Measurements from ENCODE around the gene EIF3F.

The EIF3F gene

DNA sequence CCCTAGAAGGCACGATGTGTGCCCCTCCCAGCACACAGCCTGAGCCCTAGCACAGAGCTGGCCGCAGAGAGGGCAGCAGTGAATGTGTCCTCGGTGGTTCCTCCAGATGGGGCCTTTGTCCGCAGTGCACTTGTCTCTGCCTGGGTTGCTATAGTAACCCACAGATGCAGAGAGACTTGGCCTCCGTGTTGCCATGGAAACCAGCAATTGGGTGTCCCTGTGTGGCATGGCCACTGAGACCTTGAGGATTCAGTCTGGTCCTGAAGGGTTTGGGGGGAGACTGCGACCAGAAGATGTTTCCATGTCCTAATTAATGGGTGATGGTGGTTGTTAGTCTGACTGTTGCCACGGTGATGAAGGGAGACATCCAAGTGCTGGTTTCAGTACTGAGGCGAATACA lies 51.3 kb downstream of the EIF3F start:
- Histone ChIP-seq H3K36me3 (ENCODE audit: control insufficient read depth, insufficient read depth, low read length) (no peaks in the 10 kb centered on the region), H3K27ac (ENCODE audit: low read depth, low read length) (no peak overlapping the region), H3K79me2 (ENCODE audit: control insufficient read depth, insufficient read depth, low read length) (no peaks in the 10 kb centered on the region), H3K4me2 (ENCODE audit: low read length) (no peak overlapping the region), H2AK5ac (ENCODE audit: low read length) (no peak overlapping the region), H3K18ac (ENCODE audit: low read length) (no peak overlapping the region), H3K4me1 (ENCODE audit: control insufficient read depth, low read depth, low read length) (no peaks in the 10 kb centered on the region), H2BK5ac (ENCODE audit: low read length) (no peak overlapping the region), H3K79me1 (ENCODE audit: low read length) (no peaks in the 10 kb centered on the region), H3K9ac (ENCODE audit: low read length) (no peak overlapping the region), H3K4me3 (ENCODE audit: low read length) (no peak overlapping the region), H4K8ac (ENCODE audit: low read depth, low read length) (no peak overlapping the region), H3K23ac (ENCODE audit: low read length) (no peak overlapping the region), H3K4ac (ENCODE audit: low read depth, low read length) (no peak overlapping the region), H4K5ac (ENCODE audit: low read length) (no peak overlapping the region), H3K27me3 (ENCODE audit: insufficient read depth, low read length, poor library complexity) (no peaks in the 10 kb centered on the region), H2BK120ac (ENCODE audit: low read depth, low read length) (no peak overlapping the region), H3K56ac (ENCODE audit: low read length) (no peak overlapping the region), H2BK15ac (replicated peaks; ENCODE audit: low read depth) (no peak overlapping the region)
- DNase-seq, result peak; percentile 66
- WGBS (ENCODE audit: extremely low coverage, insufficient coverage, low lambda C conversion rate), result no CpG with 5 or more reads among the region's 8 CpGs

DNA sequence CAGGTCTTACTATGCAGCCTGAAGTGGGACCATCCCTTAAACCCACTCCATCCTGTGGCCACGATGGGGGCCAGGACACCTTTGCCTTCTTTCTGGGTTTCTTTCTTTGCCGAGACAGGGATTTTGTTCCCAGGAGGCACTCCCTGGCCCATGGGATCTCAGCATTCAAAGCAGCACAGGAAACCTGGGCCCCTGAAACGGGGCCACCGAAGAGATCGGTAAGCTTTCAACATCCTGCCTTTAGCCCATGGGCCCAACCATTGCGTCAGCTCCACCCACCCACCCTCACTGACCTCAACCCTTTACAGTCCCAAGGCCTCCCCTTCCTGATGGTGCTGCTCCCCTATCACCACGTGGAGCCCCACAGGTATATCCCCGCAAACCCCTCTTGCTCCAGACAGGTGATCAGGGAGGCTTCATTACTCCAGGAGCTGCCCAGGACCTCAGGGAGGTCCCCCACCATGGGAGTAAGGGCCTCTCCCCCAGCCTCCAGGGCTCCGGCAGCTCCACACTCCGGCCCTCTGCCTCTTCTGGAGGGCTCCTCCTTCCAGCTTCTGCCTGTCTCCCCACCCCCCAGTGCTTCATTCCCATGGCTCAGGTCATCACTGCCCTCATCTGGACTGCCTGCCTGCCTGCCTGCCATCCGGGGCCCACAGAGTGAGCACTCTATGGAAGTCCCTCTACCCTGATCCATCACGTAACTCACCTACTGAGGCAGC lies 51.8 kb downstream of the EIF3F start:
- H3K27me3 ChIP-seq (ENCODE audit: insufficient read depth, low read length, poor library complexity), result no peaks in the 10 kb centered on the region
- no peak overlapping the region for H2BK15ac ChIP-seq (replicated peaks; ENCODE audit: low read depth)
- H3K4me1 ChIP-seq (ENCODE audit: control insufficient read depth, low read depth, low read length), result no peaks in the 10 kb centered on the region
- H3K4me2 ChIP-seq (ENCODE audit: low read length), result no peak overlapping the region
- H3K56ac ChIP-seq (ENCODE audit: low read length), result no peak overlapping the region
- H3K18ac ChIP-seq (ENCODE audit: low read length), result no peak overlapping the region
- H4K8ac ChIP-seq (ENCODE audit: low read depth, low read length), result no peak overlapping the region
- H3K4ac ChIP-seq (ENCODE audit: low read depth, low read length), result no peak overlapping the region
- H3K23ac ChIP-seq (ENCODE audit: low read length), result no peak overlapping the region
- H3K79me2 ChIP-seq (ENCODE audit: control insufficient read depth, insufficient read depth, low read length), result no peaks in the 10 kb centered on the region
- no peak for DNase-seq
- H4K5ac ChIP-seq (ENCODE audit: low read length), result no peak overlapping the region
- H3K27ac ChIP-seq (ENCODE audit: low read depth, low read length), result no peak overlapping the region
- H2BK5ac ChIP-seq (ENCODE audit: low read length), result no peak overlapping the region
- no CpG with 5 or more reads among the region's 12 CpGs for WGBS (ENCODE audit: extremely low coverage, insufficient coverage, low lambda C conversion rate)
- no peak overlapping the region for H2AK5ac ChIP-seq (ENCODE audit: low read length)
- no peak overlapping the region for H2BK120ac ChIP-seq (ENCODE audit: low read depth, low read length)
- H3K36me3 ChIP-seq (ENCODE audit: control insufficient read depth, insufficient read depth, low read length), result no peaks in the 10 kb centered on the region
- no peak overlapping the region for H3K4me3 ChIP-seq (ENCODE audit: low read length)
- H3K79me1 ChIP-seq (ENCODE audit: low read length), result no peaks in the 10 kb centered on the region
- H3K9ac ChIP-seq (ENCODE audit: low read length), result no peak overlapping the region

DNA sequence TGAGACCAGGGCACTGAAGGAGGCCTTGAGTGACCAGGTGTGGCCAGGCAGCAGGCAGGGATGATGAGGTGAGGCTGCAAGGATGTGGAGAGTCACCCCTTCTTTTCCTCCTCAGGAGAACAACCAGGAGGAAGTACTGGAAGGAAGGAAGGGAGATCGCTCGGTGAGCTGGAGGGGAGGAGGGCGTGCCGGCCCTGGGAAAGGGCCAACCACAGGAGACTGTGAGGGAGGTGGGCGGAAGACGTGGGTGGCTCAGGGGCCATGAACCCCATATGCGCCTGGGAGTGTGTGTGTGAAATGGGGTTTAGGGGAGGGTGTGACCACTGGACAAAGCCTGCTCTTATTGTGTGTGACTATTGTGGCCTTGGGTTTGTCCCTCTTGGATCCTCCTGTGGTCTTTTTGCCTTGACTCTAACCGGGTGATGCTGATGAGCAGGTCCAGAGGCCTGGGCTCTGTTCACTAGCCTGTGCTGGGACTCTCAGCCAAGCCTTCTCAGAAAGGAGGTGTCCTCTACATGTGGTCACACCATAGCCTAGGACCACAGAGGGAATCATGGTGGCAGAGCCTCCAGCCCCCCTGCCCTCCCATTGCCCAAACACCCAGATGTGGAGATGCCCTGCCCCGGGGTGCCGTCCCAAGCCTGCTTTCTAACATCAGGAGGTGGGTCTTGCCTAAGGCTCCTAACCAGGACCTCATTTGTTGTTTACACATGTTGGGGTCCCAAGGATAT lies 52.6 kb downstream of the EIF3F start:
- no peak overlapping the region for H3K56ac ChIP-seq (ENCODE audit: low read length)
- no peak overlapping the region for H3K4ac ChIP-seq (ENCODE audit: low read depth, low read length)
- H2BK120ac ChIP-seq (ENCODE audit: low read depth, low read length), result no peak overlapping the region
- no peak overlapping the region for H3K27ac ChIP-seq (ENCODE audit: low read depth, low read length)
- no peak overlapping the region for H3K4me2 ChIP-seq (ENCODE audit: low read length)
- no peaks in the 10 kb centered on the region for H3K36me3 ChIP-seq (ENCODE audit: control insufficient read depth, insufficient read depth, low read length)
- H3K9ac ChIP-seq (ENCODE audit: low read length), result no peak overlapping the region
- no peak overlapping the region for H3K23ac ChIP-seq (ENCODE audit: low read length)
- no peak overlapping the region for H3K4me3 ChIP-seq (ENCODE audit: low read length)
- H3K18ac ChIP-seq (ENCODE audit: low read length), result no peak overlapping the region
- no peak overlapping the region for H2BK5ac ChIP-seq (ENCODE audit: low read length)
- H3K79me2 ChIP-seq (ENCODE audit: control insufficient read depth, insufficient read depth, low read length), result no peaks in the 10 kb centered on the region
- WGBS (ENCODE audit: extremely low coverage, insufficient coverage, low lambda C conversion rate), result no CpG with 5 or more reads among the region's 10 CpGs
- no peaks in the 10 kb centered on the region for H3K27me3 ChIP-seq (ENCODE audit: insufficient read depth, low read length, poor library complexity)
- no peak overlapping the region for H2BK15ac ChIP-seq (replicated peaks; ENCODE audit: low read depth)
- H4K5ac ChIP-seq (ENCODE audit: low read length), result no peak overlapping the region
- no peaks in the 10 kb centered on the region for H3K79me1 ChIP-seq (ENCODE audit: low read length)
- H4K8ac ChIP-seq (ENCODE audit: low read depth, low read length), result no peak overlapping the region
- no peak for DNase-seq
- no peaks in the 10 kb centered on the region for H3K4me1 ChIP-seq (ENCODE audit: control insufficient read depth, low read depth, low read length)
- no peak overlapping the region for H2AK5ac ChIP-seq (ENCODE audit: low read length)

DNA sequence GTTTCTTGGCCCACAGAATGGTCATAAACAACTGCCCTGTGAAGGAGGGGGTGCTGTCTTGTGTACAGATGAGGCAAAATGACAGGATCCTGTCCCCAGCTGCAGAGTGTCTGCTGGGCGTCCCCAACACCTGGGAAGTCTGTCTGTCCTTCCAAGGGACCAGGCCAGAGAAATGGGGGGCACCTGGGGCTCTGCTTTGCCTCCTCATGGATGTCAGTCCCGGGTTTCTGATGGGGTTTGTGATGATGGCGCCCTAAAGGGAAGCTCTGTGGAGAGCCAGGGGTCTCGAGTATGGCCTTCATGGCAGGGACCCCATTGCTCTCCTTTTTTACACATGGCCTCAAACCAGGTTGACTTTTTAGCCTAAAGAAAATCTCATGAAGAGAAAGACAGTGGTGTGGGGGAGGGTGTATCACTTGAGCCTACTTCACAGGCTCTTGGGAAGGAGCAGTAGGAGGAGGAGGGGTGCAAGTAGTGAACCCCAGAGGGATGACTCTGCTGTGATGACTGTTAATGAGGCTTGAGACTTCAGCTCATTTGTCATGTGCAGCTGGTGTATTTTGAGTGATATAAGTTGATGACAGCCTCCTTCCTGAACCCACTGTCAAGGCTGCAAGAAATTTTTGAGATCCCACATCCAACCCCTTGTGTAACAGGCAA lies 53.3 kb downstream of the EIF3F start:
- no CpG with 5 or more reads among the region's 4 CpGs for WGBS (ENCODE audit: extremely low coverage, insufficient coverage, low lambda C conversion rate)

DNA sequence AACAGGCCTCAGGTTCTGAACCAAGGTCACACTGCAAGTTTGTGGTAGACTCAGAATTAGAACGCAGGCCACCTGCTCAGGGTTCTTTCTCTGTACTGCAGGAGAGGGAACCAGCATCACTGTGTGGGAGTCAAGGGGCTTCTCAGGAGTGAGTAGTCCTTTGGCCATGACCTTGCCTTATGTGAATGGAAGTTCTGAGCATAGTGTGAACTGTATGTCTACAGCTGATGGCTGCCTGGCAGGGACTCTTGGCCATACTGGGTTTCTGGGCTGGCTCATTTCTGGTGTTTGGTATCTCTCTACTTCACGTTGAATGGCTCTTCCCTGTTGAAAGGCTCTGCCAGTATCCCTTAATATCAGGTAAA lies 53.8 kb downstream of the EIF3F start:
- Histone ChIP-seq H3K4ac (ENCODE audit: low read depth, low read length) (no peak overlapping the region), H3K23ac (ENCODE audit: low read length) (no peak overlapping the region), H3K56ac (ENCODE audit: low read length) (no peak overlapping the region), H3K27me3 (ENCODE audit: insufficient read depth, low read length, poor library complexity) (no peaks in the 10 kb centered on the region), H2BK15ac (replicated peaks; ENCODE audit: low read depth) (no peak overlapping the region), H3K4me3 (ENCODE audit: low read length) (no peak overlapping the region), H3K79me1 (ENCODE audit: low read length) (no peaks in the 10 kb centered on the region), H2AK5ac (ENCODE audit: low read length) (no peak overlapping the region), H3K27ac (ENCODE audit: low read depth, low read length) (no peak overlapping the region), H3K4me2 (ENCODE audit: low read length) (no peak overlapping the region), H3K9ac (ENCODE audit: low read length) (no peak overlapping the region), H4K5ac (ENCODE audit: low read length) (no peak overlapping the region), H3K4me1 (ENCODE audit: control insufficient read depth, low read depth, low read length) (no peaks in the 10 kb centered on the region), H3K36me3 (ENCODE audit: control insufficient read depth, insufficient read depth, low read length) (no peaks in the 10 kb centered on the region), H2BK5ac (ENCODE audit: low read length) (no peak overlapping the region), H3K79me2 (ENCODE audit: control insufficient read depth, insufficient read depth, low read length) (no peaks in the 10 kb centered on the region), H3K18ac (ENCODE audit: low read length) (no peak overlapping the region), H4K8ac (ENCODE audit: low read depth, low read length) (no peak overlapping the region), H2BK120ac (ENCODE audit: low read depth, low read length) (no peak overlapping the region)
- no CpG with 5 or more reads among the region's 2 CpGs for WGBS (ENCODE audit: extremely low coverage, insufficient coverage, low lambda C conversion rate)
- DNase-seq, result no peak

More for the DNA sequence above, 53.3 kb downstream of the EIF3F start:
- Histone ChIP-seq H4K8ac (ENCODE audit: low read depth, low read length) (no peak overlapping the region), H3K4me1 (ENCODE audit: control insufficient read depth, low read depth, low read length) (no peaks in the 10 kb centered on the region), H3K79me1 (ENCODE audit: low read length) (no peaks in the 10 kb centered on the region), H3K4ac (ENCODE audit: low read depth, low read length) (no peak overlapping the region), H3K4me3 (ENCODE audit: low read length) (no peak overlapping the region), H3K18ac (ENCODE audit: low read length) (no peak overlapping the region), H3K36me3 (ENCODE audit: control insufficient read depth, insufficient read depth, low read length) (no peaks in the 10 kb centered on the region), H3K79me2 (ENCODE audit: control insufficient read depth, insufficient read depth, low read length) (no peaks in the 10 kb centered on the region), H2BK120ac (ENCODE audit: low read depth, low read length) (no peak overlapping the region), H3K27ac (ENCODE audit: low read depth, low read length) (no peak overlapping the region), H2BK15ac (replicated peaks; ENCODE audit: low read depth) (no peak overlapping the region), H3K56ac (ENCODE audit: low read length) (no peak overlapping the region), H3K4me2 (ENCODE audit: low read length) (no peak overlapping the region), H3K9ac (ENCODE audit: low read length) (no peak overlapping the region), H3K23ac (ENCODE audit: low read length) (no peak overlapping the region), H4K5ac (ENCODE audit: low read length) (no peak overlapping the region), H2BK5ac (ENCODE audit: low read length) (no peak overlapping the region), H3K27me3 (ENCODE audit: insufficient read depth, low read length, poor library complexity) (no peaks in the 10 kb centered on the region), H2AK5ac (ENCODE audit: low read length) (no peak overlapping the region)
- DNase-seq, result no peak

All from mesendoderm (in vitro differentiated cells).